K562 (cell line): ENCODE results near the gene F11R. TPM values are rescaled to one million over a fixed set of nuclear protein-coding genes. Genes with fewer than 3 reads are reported as not detected.
A peak's percentile ranks its signal among the peaks of the same experiment; 100 is the strongest.

Experiments
- BCLAF1 ChIP-seq, 2 experiments: fragments of 450-650 bp in 1 of 2; IDR thresholded peaks; 2 replicates each; pipeline ENCODE4 v1.6.1; 2011 to 2017; ENCODE audit warnings: low read depth in 2 of 2, antibody characterized with exemption in 1 of 2, borderline replicate concordance in 1 of 2, low read length in 1 of 2, mild to moderate bottlenecking in 1 of 2, mixed read lengths in 1 of 2; ENCODE audit not compliant: control insufficient read depth in 1 of 2
- LARP7 ChIP-seq: fragments of 450-650 bp; IDR thresholded peaks from 2 replicates; pipeline ENCODE4 v1.6.1; 2016
- MYC ChIP-seq, 2 experiments: fragments of 250-450 bp in 1 of 2; sonication (Bioruptor Pico) in 1 of 2; IDR thresholded peaks; 2 replicates each; pipeline versions ENCODE4 v1.5.1 to v1.6.1; 2012 to 2021; ENCODE audit warnings: low read depth in 2 of 2, borderline replicate concordance in 1 of 2, improper control_type of control experiment in 1 of 2, low read length in 1 of 2, mild to moderate bottlenecking in 1 of 2, moderate library complexity in 1 of 2
- NFIX ChIP-seq: fragments of 250-450 bp; sonication (Bioruptor Pico); IDR thresholded peaks from 2 replicates; pipeline ENCODE4 v1.4.0; 2020; ENCODE audit warnings: low read depth, mild to moderate bottlenecking, moderate library complexity
- PKNOX1 ChIP-seq: fragments of 450-650 bp; IDR thresholded peaks from 2 replicates; pipeline ENCODE4 v1.6.1; 2016
- YBX1 ChIP-seq: fragments of 450-650 bp; IDR thresholded peaks from 2 replicates; pipeline ENCODE4 v1.7.1; 2016; ENCODE audit warnings: mild to moderate bottlenecking
- ZEB2 ChIP-seq: fragments of 450-650 bp; IDR thresholded peaks from 2 replicates; pipeline ENCODE4 v1.6.1; 2016
- ZSCAN29 ChIP-seq: fragments of 450-650 bp; IDR thresholded peaks from 2 replicates; pipeline ENCODE4 v1.6.1; 2017
- polyA plus RNA-seq, 8 experiments: library from polyadenylated mRNA; depleted of rRNA in 4 of 8; stranded (reverse) in 5 of 8; unstranded in 3 of 8; fragments of >200 nt; fragmentation: Nextera tagmentation in 2 of 8; fragmentation: Illumina TruSeq in 1 of 8; extraction: Ambion mirVana in 2 of 8; extraction: Trizol in 1 of 8; gene quantifications; 2 replicates each; pipeline versions ENCODE4 v1.2.1 to v1.2.3, GENCODE V29; 2011 to 2014; ENCODE audit warnings: inconsistent platforms in 1 of 8, missing spikeins in 1 of 8
- total RNA-seq, 7 experiments: library from RNA; depleted of rRNA in 6 of 7; stranded (reverse); fragments of >200 nt in 6 of 7; fragmentation: Illumina TruSeq in 2 of 7; extraction: Trizol in 2 of 7; gene quantifications; 2 replicates each; pipeline versions ENCODE4 v1.2.1 to v1.2.3, GENCODE V29; 2011 to 2021; ENCODE audit warnings: low replicate concordance in 1 of 7

Gene F11R
- total and polyA plus RNA-seq, 9 of the 15 experiments (the other 6 are each of a cell fraction or from before 2014, with no cell fraction given), result 27.4 to 187 (median 52.5) TPM

- TF ChIP-seq BCLAF1 (IDR thresholded peaks at IDR 0.05; ENCODE audit: borderline replicate concordance in 1 of 2, control insufficient read depth in 1 of 2, low read depth in 2 of 2, low read length in 1 of 2), result peak in 1 of 2 experiments; percentile 83; a peak in 1 of 4 replicates
- no peak for TF ChIP-seq ZSCAN29
- no peak; the same call in 1 of the 2 replicates for TF ChIP-seq PKNOX1
- no peak for TF ChIP-seq LARP7
- peak; percentile 53 for TF ChIP-seq MYC (IDR thresholded peaks at IDR 0.05; ENCODE audit: low read depth, low read length)
- TF ChIP-seq MYC (CRISPR knock-in tag; IDR thresholded peaks at IDR 0.05; ENCODE audit: borderline replicate concordance, low read depth), result peak; percentile 45; the same call in 1 of the 2 replicates
- no peak for TF ChIP-seq NFIX (CRISPR knock-in tag)
- TF ChIP-seq ZEB2, result peak; percentile 75
- TF ChIP-seq YBX1, result no peak
Observed at GRCh38 chr1:161013488-161014230, 7.3 kb downstream of the F11R start (continued).
